ENCODE results near the gene DENND1B. TPM values are rescaled to one million over a fixed set of nuclear protein-coding genes. Genes with fewer than 3 reads are reported as not detected.

DENND1B gene
- total and polyA plus RNA-seq, 9 of the 15 experiments (the other 6 are each of a cell fraction or from before 2014, with no cell fraction given): 2.1 to 12.1 (median 7.5) TPM

- TF ChIP-seq ZNF592 (IDR thresholded peaks at IDR 0.05): no peak
These were observed 25.3 kb upstream of the DENND1B start (continued) for GRCh38 chr1:197800379-197801110.

GRCh38 chr1:197799271-197799670 is 24.0 kb upstream of the DENND1B start:
- intact Hi-C loops (cut with micrococcal nuclease) (no loop called here), in situ Hi-C loops (cut with MboI) (no loop called here)
- DNase-seq (ENCODE audit: extremely low read depth in 1 of 4, low spot score in 3 of 4) (no peak), FAIRE-seq (no peak), ATAC-seq (no peak)
- Histone ChIP-seq H3K79me2 (ENCODE audit: control insufficient read depth, insufficient read depth, low read length) (no peaks in the 10 kb centered on the region), H3K4me1 (replicated peaks in 1 of 2; ENCODE audit: control insufficient read depth in 2 of 2, insufficient read depth in 2 of 2, low read length in 2 of 2) (no peaks in the 10 kb centered on the region), H3K9me3 (replicated peaks; ENCODE audit: control insufficient read depth, insufficient read depth, low read depth, low read length) (peaks cover 6% of the 10 kb centered on the region), H3K9ac (ENCODE audit: insufficient read depth in 1 of 2, low read depth in 2 of 2, low read length in 2 of 2) (no peak overlapping the region), H3K36me3 (ENCODE audit: control insufficient read depth, insufficient read depth, low read length) (no peaks in the 10 kb centered on the region), H3K27me3 (ENCODE audit: control insufficient read depth in 2 of 2, insufficient read depth in 2 of 2, low read length in 2 of 2) (no peaks in the 10 kb centered on the region; a peak in 1 of 5 replicates), H3K27ac (ENCODE audit: extremely low read depth, low read depth, low read length) (no peak overlapping the region), H4K20me1 (replicated peaks; ENCODE audit: control insufficient read depth, insufficient read depth, low read length) (no peaks in the 10 kb centered on the region), H3K4me2 (ENCODE audit: insufficient read depth, low read length) (no peak overlapping the region), H2AFZ (ENCODE audit: low read depth, low read length) (no peak overlapping the region), H3K4me3 (no peak overlapping the region), H3K9me1 (ENCODE audit: control insufficient read depth, insufficient read depth, low read length) (no peaks in the 10 kb centered on the region)
- ChIA-PET CTCF (ENCODE audit: low intra/inter-chr PET ratio) (no interaction called here), POLR2A (no interaction called here)
- BruUV-seq (replicated peaks): no TSS peak
- TF ChIP-seq DIDO1 (tag; IDR thresholded peaks at IDR 0.05; ENCODE audit: low read depth) (no peak), SAP30 (IDR thresholded peaks at IDR 0.05; ENCODE audit: borderline replicate concordance, insufficient read depth, low read depth, low read length, poor library complexity, severe bottlenecking) (no peak), ARNT (IDR thresholded peaks at IDR 0.05) (no peak), FOXP1 (CRISPR knock-in tag; IDR thresholded peaks at IDR 0.05) (no peak), NEUROD1 (IDR thresholded peaks at IDR 0.05; ENCODE audit: borderline replicate concordance, low read depth, low read length, partially characterized antibody) (no peak), TFE3 (CRISPR knock-in tag; IDR thresholded peaks at IDR 0.05) (no peak), GTF2A2 (tag; IDR thresholded peaks at IDR 0.05) (no peak)
